ENCODE measurements around the gene MGA.

DNA sequence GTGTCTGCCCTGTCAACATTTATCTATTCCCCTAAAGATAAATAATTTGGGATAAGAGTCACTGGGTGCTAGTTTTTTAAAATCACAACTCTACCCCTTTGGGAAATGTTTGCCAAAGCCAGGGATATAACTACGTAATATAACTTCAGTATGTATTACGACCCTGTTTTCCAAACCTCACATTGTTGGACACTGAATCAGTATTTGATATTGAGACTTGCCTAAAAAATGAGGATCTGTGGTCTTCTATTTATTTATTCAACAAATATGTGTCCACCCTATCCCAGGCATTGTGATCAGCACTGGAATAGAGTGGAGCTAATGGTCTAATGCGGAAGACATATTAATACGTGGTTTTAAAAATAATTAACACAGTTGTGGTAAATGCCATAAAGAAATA lies 4.5 kb upstream of the MGA start:
- TF ChIP-seq, protein P1, sequence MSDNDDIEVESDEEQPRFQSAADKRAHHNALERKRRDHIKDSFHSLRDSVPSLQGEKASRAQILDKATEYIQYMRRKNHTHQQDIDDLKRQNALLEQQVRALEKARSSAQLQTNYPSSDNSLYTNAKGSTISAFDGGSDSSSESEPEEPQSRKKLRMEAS (CRISPR knock-in tag; IDR thresholded peaks at IDR 0.05) = no peak
- TF ChIP-seq CREM (CRISPR knock-in tag; IDR thresholded peaks at IDR 0.05) = no peak
- TF ChIP-seq, protein P2, sequence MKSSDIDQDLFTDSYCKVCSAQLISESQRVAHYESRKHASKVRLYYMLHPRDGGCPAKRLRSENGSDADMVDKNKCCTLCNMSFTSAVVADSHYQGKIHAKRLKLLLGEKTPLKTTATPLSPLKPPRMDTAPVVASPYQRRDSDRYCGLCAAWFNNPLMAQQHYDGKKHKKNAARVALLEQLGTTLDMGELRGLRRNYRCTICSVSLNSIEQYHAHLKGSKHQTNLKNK (CRISPR knock-in tag; IDR thresholded peaks at IDR 0.05) = no peak
- no peak for TF ChIP-seq CREB1 (CRISPR knock-in tag; IDR thresholded peaks at IDR 0.05)
- TF ChIP-seq NR2C2 (CRISPR knock-in tag; IDR thresholded peaks at IDR 0.05) = no peak

Data from WTC11 (cell line).